ENCODE data around the gene LTBP4.

Gene LTBP4

DNA sequence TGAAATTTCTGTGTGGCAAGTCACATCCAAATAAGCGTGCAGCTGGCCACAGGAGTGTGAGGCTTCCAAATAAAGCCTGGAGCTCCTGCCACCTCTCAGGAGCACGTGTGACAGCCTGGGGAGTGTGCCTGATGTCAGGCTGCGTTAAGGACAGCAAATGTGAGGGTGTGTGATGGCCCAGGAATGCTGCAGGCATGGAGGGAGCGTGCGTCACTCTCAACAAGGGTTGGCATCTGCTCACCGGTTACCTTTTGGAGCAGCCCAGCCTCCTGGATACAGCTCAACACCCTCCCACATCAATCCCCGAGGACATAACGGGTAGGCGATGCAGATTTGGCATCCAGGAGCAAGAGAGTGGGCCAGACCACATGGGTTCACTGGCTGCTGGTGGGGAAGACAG lies 70.2 kb downstream of the LTBP4 start:
- DNase-seq = no peak

DNA sequence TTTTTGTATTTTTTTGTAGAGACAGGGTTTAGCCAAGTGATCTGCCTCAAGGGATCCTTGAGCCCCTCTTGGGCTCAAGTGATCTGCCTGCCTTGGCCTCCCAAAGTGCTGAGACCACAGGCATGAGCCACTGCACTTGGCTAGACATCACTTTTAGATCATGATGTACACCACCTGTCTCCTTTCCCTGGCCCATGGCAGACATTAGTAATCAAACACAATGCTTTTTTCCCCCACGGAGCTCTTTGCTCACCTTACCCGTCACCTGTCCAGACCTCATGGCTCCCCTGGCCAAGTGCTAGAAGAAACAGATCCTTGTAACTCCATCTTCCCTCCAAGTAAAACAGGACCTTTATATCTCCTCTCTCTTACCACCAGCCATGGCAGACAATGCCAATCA lies 70.9 kb downstream of the LTBP4 start:
- no peak for DNase-seq

DNA sequence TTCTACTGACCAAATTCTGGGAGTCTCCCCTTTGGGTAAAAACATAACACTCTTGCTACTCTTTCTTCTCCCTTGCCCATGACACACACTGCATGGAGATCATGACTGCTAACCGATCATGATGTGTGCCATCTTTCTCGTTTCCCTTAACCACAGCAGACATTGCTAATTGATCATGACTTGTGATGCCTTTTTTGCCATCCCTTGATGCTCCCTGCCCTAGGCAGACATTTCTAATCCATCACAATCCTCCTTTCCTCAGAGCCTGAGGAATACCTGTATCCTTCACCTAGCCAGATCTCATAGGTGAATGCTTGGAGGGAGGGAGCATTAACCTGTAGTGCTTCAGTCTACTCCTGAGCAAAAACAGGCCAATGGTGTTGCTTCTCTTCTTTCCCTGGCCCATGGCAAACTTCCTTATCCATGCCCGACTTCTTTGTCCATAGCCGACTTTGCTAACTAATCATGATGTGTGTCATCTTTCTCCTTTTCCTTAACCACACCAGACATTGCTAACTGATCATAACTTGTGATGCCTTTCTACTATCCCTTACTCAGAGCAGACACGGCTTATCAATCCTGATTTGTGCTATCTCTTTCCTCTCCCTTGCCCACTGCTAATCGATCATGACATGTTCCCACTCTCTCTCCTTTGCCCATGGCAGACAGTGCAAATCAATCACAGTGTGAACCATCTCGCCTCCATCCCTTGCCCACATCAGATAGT lies 71.6 kb downstream of the LTBP4 start:
- no peak for DNase-seq

DNA sequence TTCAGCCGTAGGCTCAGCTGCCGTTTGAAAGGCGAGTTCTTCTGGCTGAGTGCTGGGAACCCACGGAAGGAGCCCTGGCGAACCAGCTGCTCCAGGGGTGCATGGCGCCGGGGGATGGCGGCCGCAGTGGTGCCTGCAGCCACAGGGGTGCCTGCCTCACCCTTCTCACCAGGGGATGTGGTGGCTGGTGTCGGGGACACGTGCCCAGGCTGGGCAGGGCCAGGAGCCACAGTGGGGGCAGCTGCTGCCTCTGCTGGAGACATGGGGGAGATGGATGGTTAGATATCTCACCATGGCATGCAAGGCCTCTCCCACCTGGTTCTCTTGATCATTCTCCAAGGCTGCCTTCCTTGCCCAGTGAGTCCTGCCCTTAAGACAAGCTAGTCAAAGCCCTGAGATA lies 72.2 kb downstream of the LTBP4 start:
- DNase-seq = no peak

DNA sequence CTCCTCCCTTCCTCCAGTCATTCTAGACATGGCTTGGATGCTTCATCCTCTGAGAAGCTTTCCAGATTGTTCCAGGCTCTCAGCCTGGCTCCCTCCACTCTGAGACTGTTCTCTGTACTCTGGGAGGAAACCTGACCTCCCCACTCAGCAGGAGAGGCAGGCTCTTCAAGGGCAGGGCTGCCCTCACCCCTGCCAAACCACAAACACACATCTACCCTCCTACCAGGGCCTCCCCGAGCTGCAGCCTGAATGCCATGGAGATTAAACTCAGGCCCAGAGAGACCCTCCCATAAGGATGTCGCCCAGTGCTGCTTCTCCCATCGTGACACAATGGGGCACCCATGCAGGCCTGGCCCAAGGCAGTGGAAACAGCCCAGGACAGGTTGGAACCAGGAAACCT lies 73.1 kb downstream of the LTBP4 start:
- no peak for DNase-seq

DNA sequence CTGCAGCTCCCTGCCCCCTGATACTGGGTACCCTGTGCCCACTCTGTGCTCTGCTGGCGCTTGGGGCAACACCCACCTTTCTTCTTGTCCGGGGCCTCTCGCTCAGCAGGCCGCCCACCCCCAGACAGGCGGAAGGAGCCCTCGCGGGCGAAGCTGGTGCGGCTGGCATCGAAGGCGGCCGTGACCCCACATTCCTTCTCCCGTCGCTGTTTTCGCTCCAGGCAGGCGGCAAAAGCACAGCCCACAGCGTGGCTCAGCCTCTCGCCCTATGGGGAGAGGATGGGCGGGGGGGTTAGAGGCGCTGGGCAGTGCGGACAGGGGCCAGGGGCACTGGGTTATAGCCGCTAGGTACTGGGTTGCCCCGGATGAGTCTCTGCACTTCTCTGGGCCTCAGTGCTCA lies 76.0 kb downstream of the LTBP4 start:
- no peak for DNase-seq

Measured in KG1 (cell line).